Fibroblast of the aortic adventitia (primary cell): ENCODE measurements around the gene ATP2B2. TPM values are rescaled to one million over a fixed set of nuclear protein-coding genes. Genes with fewer than 3 reads are reported as not detected.

Source experiments
- DNase-seq: peaks from one replicate; pipeline ENCODE4 v3.0.0-alpha.2; 2010; ENCODE audit warnings: low read depth
- H3K4me3 ChIP-seq: 2 replicates; pipeline ENCODE4 v1.5.1; 2011; ENCODE audit warnings: low read depth, mild to moderate bottlenecking, control low read depth, low read length, moderate library complexity
- total RNA-seq: library from RNA; depleted of rRNA; stranded (reverse); fragments of >200 nt; gene quantifications from 2 replicates; pipeline ENCODE4 v1.2.3, GENCODE V29; 2012; ENCODE audit warnings: low replicate concordance
- TF ChIP-seq, protein P1 (sequence below): IDR thresholded peaks from 2 replicates; pipeline ENCODE4 v1.5.1; 2011; ENCODE audit warnings: mild to moderate bottlenecking, low read length, control low read depth, inconsistent platforms; ENCODE audit not compliant: insufficient read depth

The ATP2B2 gene
- total RNA-seq, 1 donor = not detected

GRCh38 chr3:10285272-10286132 is 219.9 kb downstream of the ATP2B2 start:
- no peak for DNase-seq
- H3K4me3 ChIP-seq = no peak overlapping the region
- TF ChIP-seq, protein P1, sequence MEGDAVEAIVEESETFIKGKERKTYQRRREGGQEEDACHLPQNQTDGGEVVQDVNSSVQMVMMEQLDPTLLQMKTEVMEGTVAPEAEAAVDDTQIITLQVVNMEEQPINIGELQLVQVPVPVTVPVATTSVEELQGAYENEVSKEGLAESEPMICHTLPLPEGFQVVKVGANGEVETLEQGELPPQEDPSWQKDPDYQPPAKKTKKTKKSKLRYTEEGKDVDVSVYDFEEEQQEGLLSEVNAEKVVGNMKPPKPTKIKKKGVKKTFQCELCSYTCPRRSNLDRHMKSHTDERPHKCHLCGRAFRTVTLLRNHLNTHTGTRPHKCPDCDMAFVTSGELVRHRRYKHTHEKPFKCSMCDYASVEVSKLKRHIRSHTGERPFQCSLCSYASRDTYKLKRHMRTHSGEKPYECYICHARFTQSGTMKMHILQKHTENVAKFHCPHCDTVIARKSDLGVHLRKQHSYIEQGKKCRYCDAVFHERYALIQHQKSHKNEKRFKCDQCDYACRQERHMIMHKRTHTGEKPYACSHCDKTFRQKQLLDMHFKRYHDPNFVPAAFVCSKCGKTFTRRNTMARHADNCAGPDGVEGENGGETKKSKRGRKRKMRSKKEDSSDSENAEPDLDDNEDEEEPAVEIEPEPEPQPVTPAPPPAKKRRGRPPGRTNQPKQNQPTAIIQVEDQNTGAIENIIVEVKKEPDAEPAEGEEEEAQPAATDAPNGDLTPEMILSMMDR = no peak

DNA sequence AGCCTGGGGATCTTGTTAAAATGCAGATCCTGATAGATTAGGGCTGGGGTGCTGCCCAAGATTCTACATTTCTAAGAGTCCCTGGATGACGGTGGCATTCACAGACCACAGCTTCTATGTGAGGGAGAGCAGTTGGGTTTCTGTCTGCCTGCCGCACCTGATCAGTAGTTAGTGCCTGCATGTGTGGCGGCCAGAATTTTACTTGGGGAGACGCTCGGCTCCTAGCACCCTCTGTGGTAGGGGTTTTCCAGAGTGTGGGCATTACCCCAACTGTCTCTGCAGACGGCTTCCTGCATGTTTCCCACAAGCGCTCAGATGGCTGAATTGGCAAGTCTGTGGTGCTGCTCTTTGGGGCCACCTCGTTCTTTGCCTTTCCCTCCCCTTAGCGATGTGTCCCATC is 220.9 kb downstream of the ATP2B2 start:
- no peak for DNase-seq
- no peak overlapping the region for H3K4me3 ChIP-seq
- TF ChIP-seq, protein P1 = no peak

DNA sequence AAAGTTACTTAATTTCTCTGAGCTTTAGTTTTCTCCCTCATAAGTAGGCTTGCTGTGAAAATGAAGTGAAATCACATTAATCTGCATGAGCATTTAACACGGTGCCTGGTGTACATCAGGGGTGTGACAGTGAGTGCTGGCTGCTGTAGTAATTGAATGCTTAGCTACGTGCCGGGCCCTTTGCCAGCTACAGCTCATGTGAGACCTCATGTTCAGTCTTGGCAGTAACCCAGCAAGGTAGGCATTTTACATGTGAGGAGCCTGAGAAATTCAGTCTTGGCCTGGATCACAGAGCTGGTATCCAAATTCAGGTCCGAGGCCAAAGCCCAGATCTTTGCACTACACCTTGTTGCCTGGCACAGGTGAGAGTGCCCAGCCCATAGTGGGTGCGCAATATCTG is 221.7 kb downstream of the ATP2B2 start:
- no peak overlapping the region for H3K4me3 ChIP-seq
- TF ChIP-seq, protein P1 = no peak
- DNase-seq = no peak

GRCh38 chr3:10281951-10282350 is 223.4 kb downstream of the ATP2B2 start:
- TF ChIP-seq, protein P1 = no peak
- H3K4me3 ChIP-seq = no peak overlapping the region
- DNase-seq = peak; percentile 66

DNA sequence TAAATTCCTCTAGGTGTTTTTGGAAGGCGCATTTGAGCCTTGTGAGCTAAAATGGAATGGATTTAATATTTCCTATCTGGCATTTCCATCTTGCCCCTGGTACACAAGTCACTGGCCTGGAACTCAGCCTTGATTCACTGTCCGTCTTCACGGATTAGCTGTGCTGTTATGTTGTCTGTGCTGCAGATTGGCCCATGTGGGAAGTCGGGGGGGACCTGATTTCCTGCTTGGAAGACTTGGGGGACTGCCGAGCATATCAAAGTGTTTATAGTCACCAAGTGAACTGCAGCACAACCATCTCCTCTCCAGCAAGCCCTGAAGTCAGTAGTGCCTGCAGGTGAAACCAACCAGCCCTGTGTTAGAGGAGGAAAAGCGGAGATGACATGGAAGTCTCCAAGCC is 224.8 kb downstream of the ATP2B2 start:
- TF ChIP-seq, protein P1 = no peak
- no peak for DNase-seq
- no peak overlapping the region for H3K4me3 ChIP-seq

- no peak for DNase-seq
These were observed 225.2 kb downstream of the ATP2B2 start for GRCh38 chr3:10280177-10280529.

More at GRCh38 chr3:10280177-10280529, 225.2 kb downstream of the ATP2B2 start:
- TF ChIP-seq, protein P1 = no peak
- H3K4me3 ChIP-seq = no peak overlapping the region
